ENCODE results near the gene CCDC180.

DNA sequence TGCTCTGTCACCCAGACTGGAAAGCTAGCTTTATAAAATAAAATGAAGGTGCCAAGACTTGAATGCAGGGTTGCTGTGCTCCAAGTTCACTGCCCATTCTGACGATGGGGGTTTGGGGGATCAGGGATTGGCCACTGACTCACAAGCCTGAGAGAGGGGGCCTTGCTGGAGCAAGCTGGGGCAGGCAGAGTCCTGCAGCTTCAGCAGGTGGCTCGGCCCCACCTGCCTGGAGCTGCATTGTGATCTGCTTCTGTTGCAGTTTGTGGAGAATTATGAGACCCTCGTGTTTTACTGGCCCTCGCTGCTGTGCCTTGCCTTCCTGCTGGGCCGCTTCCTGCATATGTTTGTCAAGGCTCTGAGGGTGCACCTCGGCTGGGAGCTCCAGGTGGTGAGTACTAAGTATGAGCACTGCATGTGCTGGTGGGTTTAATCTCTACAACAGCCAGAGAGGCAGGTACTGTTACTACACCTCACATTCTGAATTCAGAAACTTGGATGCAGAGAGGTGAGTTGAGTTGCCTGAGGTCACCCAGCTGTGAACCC, 31.1 kb upstream of the CCDC180 start:
- TF ChIP-seq POU2F2 (IDR thresholded peaks at IDR 0.05; ENCODE audit: low read depth, low read length) (no peak), POLR2A (IDR thresholded peaks at IDR 0.05; ENCODE audit: low read depth, low read length) (no peak)
